Skeletal muscle satellite cell (primary cell): ENCODE measurements around the gene IGSF9.
A peak's percentile ranks its signal among the peaks of the same experiment; 100 is the strongest.
"Not testable (repeated sequence)": the region's sequence is repeated elsewhere in the genome, so short reads cannot be mapped to it uniquely, and the experiment has no call there.

Source experiments
- H3K27me3 ChIP-seq: 2 replicates; pipeline ENCODE4 v1.7.0; 2013; ENCODE audit warnings: low read length; ENCODE audit not compliant: control insufficient read depth, insufficient read depth
- H3K36me3 ChIP-seq: 2 replicates; pipeline ENCODE4 v1.7.0; 2013; ENCODE audit warnings: mild to moderate bottlenecking, control low read depth, low read length; ENCODE audit not compliant: insufficient read depth
- H3K4me1 ChIP-seq: 2 replicates; pipeline ENCODE4 v1.7.0; 2013; ENCODE audit warnings: low read length; ENCODE audit not compliant: control insufficient read depth, insufficient read depth
- H3K4me2 ChIP-seq: 2 replicates; pipeline ENCODE4 v1.7.0; 2013; ENCODE audit warnings: mild to moderate bottlenecking, low read length
- H3K4me3 ChIP-seq: 2 replicates; pipeline ENCODE4 v1.7.0; 2013; ENCODE audit warnings: low read length
- H3K9ac ChIP-seq: 2 replicates; pipeline ENCODE4 v1.7.0; 2013; ENCODE audit warnings: mild to moderate bottlenecking, low read depth, low read length, moderate library complexity
- H3K9me3 ChIP-seq: replicated peaks from 2 replicates; pipeline ENCODE4 v1.7.0; 2013; ENCODE audit warnings: mild to moderate bottlenecking, control low read depth, low read length

IGSF9 gene

DNA sequence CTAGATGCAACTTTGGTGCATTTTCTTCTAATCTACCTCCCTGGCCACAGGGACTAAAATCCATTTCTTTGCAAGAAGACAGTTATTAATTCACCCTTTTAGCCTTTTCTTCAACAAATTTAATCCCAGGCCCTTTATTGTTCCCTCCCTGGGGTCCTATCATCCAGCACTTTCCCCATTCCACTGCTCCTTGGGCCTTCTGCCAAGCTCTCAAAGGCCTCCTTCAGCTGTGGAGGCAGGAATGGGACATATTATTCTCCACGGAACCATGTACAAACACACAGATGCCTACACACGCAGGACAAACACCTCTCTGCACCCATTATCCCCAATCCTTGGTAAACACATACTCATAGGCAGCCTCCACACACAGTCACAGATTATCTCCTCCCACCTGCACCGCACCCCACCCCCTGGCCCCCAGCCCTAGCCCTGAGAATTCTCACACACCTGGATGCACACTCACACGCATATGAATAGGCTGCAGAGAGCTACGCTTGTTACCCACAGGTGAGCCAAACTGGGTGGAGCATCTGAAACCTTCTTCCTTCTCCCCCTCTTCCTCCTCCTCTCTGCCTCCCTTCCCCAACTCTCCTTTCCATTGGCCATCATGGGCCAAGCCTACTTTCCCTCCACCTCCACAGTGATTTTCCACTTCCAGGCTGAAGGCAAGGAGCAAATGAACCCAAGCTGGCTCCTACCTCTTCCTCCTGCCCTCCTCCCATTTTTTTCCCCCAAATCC, 31.8 kb downstream of the IGSF9 start:
- Histone ChIP-seq H3K9ac (no peak overlapping the region), H3K4me2 (no peak overlapping the region), H3K36me3 (peaks cover 19% of the 10 kb centered on the region), H3K9me3 (no peaks in the 10 kb centered on the region), H3K4me1 (peaks cover 50% of the 10 kb centered on the region), H3K4me3 (no peak overlapping the region), H3K27me3 (no peaks in the 10 kb centered on the region)

DNA sequence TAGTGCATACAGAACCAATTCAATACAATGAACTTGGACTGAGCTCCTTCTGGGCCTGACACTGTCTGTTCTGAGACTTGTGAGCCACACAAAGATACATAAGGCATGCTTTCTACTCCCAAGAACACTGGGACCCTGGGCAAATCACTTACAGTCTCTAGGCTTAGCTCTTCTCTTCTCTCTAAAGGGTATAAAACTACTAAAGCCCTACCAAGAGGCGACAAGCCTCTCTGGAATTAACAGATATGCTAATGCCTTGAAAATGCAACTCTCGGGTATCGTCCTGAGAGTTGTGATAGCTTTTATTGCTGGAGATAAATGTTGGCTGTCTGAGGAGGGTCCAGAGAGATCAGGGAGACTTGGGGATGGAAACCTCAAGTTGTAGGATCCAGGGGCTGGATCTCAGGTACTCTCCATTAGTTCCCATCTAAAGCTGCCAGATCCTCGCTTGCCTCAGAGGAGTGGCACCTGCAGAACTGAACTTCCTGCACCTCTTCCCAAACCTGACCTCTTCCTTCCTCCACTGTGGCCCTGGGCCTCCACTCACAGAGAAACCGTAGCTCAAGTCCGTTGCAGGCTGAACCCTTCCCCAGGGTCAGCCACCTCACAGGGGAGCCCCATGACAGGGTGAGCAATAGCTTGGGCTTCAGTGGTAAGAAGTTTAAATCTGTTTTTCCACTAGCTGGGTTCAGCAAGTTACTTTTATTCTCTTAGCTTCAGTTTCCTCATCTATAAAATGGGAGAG, 33.9 kb downstream of the IGSF9 start:
- Histone ChIP-seq H3K4me2 (no peak overlapping the region), H3K27me3 (no peaks in the 10 kb centered on the region), H3K36me3 (peaks cover 2% of the 10 kb centered on the region), H3K9me3 (no peaks in the 10 kb centered on the region), H3K4me1 (peaks cover 33% of the 10 kb centered on the region), H3K4me3 (no peak overlapping the region), H3K9ac (no peak overlapping the region)

DNA sequence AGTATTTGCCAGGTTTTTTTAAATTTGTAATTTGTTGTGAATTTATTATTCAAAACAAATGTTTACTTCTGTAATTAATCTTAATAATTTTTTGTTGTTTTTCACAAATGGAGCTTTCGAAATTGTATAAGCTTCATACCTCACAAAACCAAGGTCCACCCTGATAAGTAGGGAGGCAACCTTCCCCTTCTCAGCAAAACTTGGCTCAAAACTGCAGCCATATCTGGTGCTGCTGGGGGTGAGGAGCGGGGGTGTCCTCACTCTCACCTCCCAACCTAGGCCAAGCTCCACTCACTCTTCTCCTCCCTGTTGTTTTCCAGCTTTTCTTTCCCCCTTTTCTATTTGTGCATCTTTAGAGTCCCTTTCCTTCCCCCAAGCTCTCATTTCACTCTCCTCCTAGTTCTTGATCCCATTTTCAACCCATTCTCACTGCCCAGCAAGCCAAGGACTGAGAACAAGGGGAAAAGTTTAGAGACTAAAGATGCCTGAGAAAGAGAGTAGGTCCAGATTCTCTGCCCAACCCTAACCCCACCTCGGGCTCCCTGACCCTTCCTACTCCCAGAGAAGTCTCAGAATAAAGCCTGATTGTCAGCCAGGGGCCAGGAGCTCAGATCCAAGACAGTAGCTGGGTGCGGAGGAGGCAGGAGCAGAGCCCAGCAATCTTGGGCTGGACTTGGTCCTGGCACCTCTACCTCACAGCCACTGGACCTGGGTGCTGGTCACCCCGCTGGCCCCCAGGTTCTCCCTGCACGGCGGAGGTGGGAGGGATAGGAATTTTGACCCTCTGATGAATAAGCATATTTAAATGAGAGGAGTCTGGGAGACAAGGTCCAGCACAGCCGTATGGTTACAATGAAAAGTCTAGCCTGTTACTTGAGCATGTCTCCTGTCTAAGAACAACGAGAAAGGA, 37.1 kb downstream of the IGSF9 start:
- no peaks in the 10 kb centered on the region for H3K27me3 ChIP-seq
- H3K4me1 ChIP-seq = peaks cover 24% of the 10 kb centered on the region

DNA sequence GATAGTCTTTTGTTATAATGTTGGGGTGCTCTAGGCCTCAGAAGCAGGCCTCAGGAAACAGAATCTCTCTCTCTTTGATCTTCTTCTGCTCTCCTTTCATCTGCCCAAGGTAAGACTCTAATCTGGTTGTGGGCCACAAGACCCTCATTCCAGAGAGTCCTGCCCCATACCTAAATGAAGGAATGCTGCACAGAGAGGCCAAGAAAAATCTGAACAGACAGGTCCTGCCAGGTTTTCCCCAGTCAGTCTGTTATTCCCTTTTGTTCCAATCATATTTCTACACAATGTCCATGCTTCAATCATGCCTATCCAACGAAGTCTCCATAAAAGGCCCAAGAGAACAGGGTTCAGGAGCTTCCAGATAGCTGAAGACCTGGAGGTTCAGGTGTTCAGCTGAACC, 38.5 kb downstream of the IGSF9 start:
- H3K4me1 ChIP-seq = peaks cover 13% of the 10 kb centered on the region
- no peaks in the 10 kb centered on the region for H3K9me3 ChIP-seq

More for the DNA sequence above, 37.1 kb downstream of the IGSF9 start:
- Histone ChIP-seq H3K36me3 (no peaks in the 10 kb centered on the region), H3K4me3 (no peak overlapping the region), H3K9me3 (no peaks in the 10 kb centered on the region), H3K4me2 (no peak overlapping the region), H3K9ac (no peak overlapping the region)

DNA sequence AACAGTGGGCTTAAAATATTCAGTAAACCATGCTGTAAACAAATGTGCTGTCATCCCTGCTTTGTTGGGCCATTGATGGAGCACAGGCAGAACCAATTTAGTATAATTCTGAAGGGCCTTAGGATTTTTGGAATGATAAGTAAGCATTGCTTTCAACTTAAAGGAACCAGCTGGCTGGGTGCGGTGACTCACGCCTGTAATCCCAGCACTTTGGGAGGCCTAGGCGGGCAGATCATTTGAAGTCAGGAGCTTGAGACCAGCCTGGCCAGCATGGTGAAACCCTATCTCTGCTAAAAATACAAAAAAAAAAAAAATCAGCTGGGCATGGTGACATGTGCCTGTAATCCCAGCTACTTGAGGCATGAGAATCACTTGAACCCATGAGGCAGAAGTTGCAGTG, 41.4 kb downstream of the IGSF9 start:
- not testable (repeated sequence) for H3K4me1 ChIP-seq, H3K36me3 ChIP-seq, H3K27me3 ChIP-seq, H3K9ac ChIP-seq, H3K4me3 ChIP-seq, H3K4me2 ChIP-seq, H3K9me3 ChIP-seq

More for the DNA sequence above, 38.5 kb downstream of the IGSF9 start:
- H3K4me3 ChIP-seq = no peak overlapping the region
- H3K4me2 ChIP-seq = no peak overlapping the region
- H3K27me3 ChIP-seq = no peaks in the 10 kb centered on the region
- no peaks in the 10 kb centered on the region for H3K36me3 ChIP-seq
- H3K9ac ChIP-seq = no peak overlapping the region

DNA sequence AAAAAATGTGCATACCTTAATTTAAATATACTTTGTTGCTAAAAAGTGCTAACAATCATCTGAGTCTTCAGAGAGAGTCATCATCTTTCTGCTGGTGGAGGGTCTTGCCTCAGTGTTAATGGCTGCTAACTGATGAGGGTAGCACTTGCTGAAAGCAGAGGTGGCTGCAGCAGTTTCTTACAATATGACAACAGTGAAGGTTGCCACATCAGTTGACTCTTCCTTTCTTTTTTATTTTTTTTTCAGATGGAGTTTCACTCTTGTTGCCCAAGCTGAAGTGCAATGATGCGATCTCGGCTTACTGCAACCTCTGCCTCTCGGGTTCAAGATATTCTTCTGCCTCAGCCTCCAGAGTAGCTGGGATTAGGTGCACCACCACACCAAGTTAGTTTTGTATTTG, 42.9 kb downstream of the IGSF9 start:
- no peak overlapping the region for H3K9ac ChIP-seq
- H3K4me2 ChIP-seq = no peak overlapping the region
- H3K36me3 ChIP-seq = no peaks in the 10 kb centered on the region
- H3K27me3 ChIP-seq = no peaks in the 10 kb centered on the region
- H3K4me3 ChIP-seq = no peak overlapping the region
- no peaks in the 10 kb centered on the region for H3K9me3 ChIP-seq
- H3K4me1 ChIP-seq = no peaks in the 10 kb centered on the region

DNA sequence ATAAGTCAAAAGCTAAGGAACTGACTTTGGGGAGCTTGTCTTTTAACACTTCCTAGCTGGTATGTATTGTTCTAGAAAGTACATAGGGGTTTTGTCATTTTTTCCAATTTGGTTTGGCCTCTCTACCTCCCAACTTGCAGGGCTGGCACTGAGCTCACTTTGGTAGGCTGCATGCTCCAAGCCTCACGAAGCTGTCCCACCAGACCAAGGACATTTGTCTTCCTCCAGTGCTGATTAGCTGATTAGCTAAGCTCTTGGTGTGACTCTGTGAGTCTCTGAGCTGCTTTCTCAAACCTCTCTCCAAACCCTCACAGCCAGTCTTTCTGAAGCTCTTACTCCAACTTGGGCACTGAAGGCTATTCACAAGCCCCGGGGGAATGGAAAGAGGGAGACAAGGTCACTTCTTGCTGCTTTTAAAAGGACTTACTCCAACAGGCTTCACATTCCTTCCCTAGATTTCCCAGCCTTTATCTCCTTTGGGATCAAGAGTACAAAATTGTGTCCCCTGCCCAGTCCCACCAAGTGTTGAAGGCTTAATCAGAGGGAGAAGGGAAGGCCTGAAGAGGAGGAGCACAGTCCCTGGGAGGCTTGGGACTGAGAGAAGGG, 44.6 kb downstream of the IGSF9 start:
- H3K36me3 ChIP-seq = no peaks in the 10 kb centered on the region
- no peaks in the 10 kb centered on the region for H3K27me3 ChIP-seq
- no peaks in the 10 kb centered on the region for H3K9me3 ChIP-seq
- H3K4me1 ChIP-seq = peaks cover 3% of the 10 kb centered on the region
- H3K9ac ChIP-seq = no peak overlapping the region
- no peak overlapping the region for H3K4me3 ChIP-seq
- no peak overlapping the region for H3K4me2 ChIP-seq

DNA sequence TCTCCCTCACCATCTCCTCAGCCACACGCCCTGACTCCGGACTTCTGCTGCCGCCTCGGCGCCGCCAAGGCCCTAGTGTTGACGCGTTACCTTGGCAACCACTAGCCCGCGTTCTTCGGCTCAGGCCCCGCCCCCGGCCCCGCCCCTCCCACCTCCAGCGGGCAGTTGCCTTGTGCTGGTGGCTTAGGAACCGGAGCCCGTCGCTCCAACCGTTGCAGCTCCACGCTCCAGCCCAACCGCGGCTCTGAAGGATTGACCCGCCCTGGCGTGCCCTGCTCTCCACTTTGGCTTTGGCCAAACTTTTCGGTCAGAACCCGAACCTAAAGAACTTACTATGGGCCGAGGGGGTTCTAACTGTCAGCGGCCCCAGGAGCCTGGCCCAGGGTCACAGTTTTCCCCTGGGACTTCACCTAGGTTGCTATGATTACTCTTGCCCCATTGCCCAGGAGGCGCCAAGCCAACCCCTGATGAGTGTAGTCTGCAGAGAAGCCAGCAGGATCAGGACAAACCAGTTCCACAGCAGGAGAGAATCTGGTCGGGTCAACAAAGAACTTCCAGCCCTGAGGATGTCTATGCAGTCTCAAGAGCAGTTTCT, 45.2 kb downstream of the IGSF9 start, which contains the start of gene CFAP45:
Gene CFAP45 (minus strand): TSS at position 80 of the 595 bp plus-strand sequence. CDS start 67 bp downstream, at position 13.
- H3K9ac ChIP-seq = no peak within 1 kb of the TSS
- H3K27me3 ChIP-seq = no peaks in the 10 kb centered on the region
- H3K9me3 ChIP-seq = no peaks in the 10 kb centered on the region
- no peaks in the 10 kb centered on the region for H3K36me3 ChIP-seq
- H3K4me3 ChIP-seq = no peak within 1 kb of the TSS
- peak within 1 kb of the TSS; percentile 38 for H3K4me2 ChIP-seq
- peaks cover 3% of the 10 kb centered on the region for H3K4me1 ChIP-seq

DNA sequence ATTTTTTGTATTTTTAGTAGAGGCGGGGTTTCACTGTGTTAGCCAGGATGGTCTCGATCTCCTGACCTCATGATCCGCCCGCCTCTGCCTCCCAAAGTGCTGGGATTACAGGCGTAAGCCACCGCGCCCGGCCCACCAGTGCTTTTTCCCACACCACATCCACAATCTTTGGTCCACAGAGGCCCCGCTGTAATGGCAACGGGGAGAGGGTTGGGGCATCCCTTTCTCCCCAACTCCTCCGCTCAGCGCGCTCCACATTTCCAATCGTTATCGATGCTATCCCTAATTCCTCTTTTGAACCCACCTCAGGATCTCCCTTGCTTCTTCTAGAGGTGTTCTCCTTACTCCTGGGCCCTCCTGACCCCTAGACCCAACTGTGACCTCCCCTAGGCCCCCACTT, 45.8 kb downstream of the IGSF9 start:
- H3K27me3 ChIP-seq, H3K4me3 ChIP-seq, H3K4me1 ChIP-seq, H3K4me2 ChIP-seq, H3K9me3 ChIP-seq, H3K36me3 ChIP-seq, H3K9ac ChIP-seq: not testable (repeated sequence)

DNA sequence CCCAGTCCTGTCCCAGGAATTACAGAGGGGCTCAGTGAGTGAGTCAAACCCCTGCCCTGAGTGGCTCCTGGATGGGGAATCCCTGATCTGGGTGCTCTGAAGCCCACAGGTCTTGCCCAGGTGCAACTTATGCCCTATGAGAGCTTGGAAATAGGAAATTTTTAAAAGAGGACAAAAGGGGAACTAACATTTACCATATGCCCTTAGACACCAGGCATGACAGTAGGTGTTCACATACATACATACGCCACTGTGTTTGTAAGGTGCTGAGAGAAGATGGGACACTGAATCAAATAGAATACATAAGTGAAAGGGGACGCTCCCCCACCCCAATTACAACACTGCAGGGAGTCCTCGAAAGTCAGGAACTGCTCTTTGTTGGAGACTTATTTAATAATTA, 46.9 kb downstream of the IGSF9 start:
- H3K9ac ChIP-seq = no peak overlapping the region
- no peaks in the 10 kb centered on the region for H3K36me3 ChIP-seq
- H3K27me3 ChIP-seq = no peaks in the 10 kb centered on the region
- H3K4me2 ChIP-seq = no peak overlapping the region
- peaks cover 3% of the 10 kb centered on the region for H3K4me1 ChIP-seq
- no peak overlapping the region for H3K4me3 ChIP-seq
- H3K9me3 ChIP-seq = no peaks in the 10 kb centered on the region

DNA sequence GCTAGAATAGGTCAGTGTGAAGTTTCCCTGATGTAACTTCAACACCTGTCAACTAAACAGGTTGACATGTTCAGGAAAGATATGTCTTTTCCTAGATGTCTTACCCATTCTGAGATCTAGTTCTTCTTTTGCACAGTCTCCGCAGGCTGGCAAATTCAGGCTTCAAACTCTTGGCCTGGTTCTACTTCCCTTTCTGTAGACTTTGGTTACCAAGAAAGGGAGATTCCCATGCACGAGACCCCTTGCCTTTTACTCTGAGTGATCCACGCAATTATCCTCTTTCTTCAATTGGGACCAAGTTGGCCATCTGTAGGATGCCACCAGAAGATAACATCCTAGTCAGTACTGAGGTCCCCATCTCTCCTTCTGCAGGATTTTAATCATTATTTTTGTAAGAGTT, 47.5 kb downstream of the IGSF9 start:
- no peaks in the 10 kb centered on the region for H3K36me3 ChIP-seq
- H3K9ac ChIP-seq = no peak overlapping the region
- H3K27me3 ChIP-seq = no peaks in the 10 kb centered on the region
- no peak overlapping the region for H3K4me2 ChIP-seq
- H3K4me3 ChIP-seq = no peak overlapping the region
- H3K9me3 ChIP-seq = no peaks in the 10 kb centered on the region
- H3K4me1 ChIP-seq = peaks cover 3% of the 10 kb centered on the region
